Epithelial cell of esophagus (primary cell): ENCODE measurements around the gene SEH1L.
A peak's percentile ranks its signal among the peaks of the same experiment; 100 is the strongest.
"Not testable (repeated sequence)": the region's sequence is repeated elsewhere in the genome, so short reads cannot be mapped to it uniquely, and the experiment has no call there.

Experiments
- DNase-seq: peaks from one replicate; pipeline ENCODE4 v3.0.0; 2010; ENCODE audit warnings: low read depth
- H3K4me3 ChIP-seq: 2 replicates; pipeline ENCODE4 v1.5.1; 2011; ENCODE audit warnings: mild to moderate bottlenecking, low read length, control low read depth
- CTCF ChIP-seq: IDR thresholded peaks from 2 replicates; pipeline ENCODE4 v1.5.1; 2011; ENCODE audit warnings: low read depth, mild to moderate bottlenecking, low read length, control low read depth, inconsistent platforms; ENCODE audit not compliant: insufficient read depth; ENCODE audit errors: missing control alignments

SEH1L gene

GRCh38 chr18:12947285-12948049 is at the start of gene SEH1L:
TSS of gene SEH1L (plus strand) at chr18:12948011. CDS start at chr18:12948122, 111 bp downstream.
- peak within 1 kb of the TSS; percentile 71 for H3K4me3 ChIP-seq
- peak; percentile 100 for DNase-seq
- no peak for TF ChIP-seq CTCF

GRCh38 chr18:12901208-12901607 is 46.6 kb upstream of the SEH1L start:
- not testable (repeated sequence) for H3K4me3 ChIP-seq, DNase-seq

GRCh38 chr18:12904012-12904516 is 43.7 kb upstream of the SEH1L start:
- H3K4me3 ChIP-seq, result no peak overlapping the region
- no peak for DNase-seq
- TF ChIP-seq CTCF, result no peak

GRCh38 chr18:12906119-12906518 is 41.7 kb upstream of the SEH1L start:
- TF ChIP-seq CTCF, result no peak

GRCh38 chr18:12906773-12907172 is 41.0 kb upstream of the SEH1L start:
- no peak overlapping the region for H3K4me3 ChIP-seq
- no peak for TF ChIP-seq CTCF
- DNase-seq, result no peak

More at GRCh38 chr18:12906119-12906518, 41.7 kb upstream of the SEH1L start:
- no peak overlapping the region for H3K4me3 ChIP-seq
- no peak for DNase-seq

GRCh38 chr18:12907258-12907925 is 40.4 kb upstream of the SEH1L start:
- DNase-seq, result no peak
- H3K4me3 ChIP-seq, result no peak overlapping the region
- TF ChIP-seq CTCF, result no peak

GRCh38 chr18:12908706-12909105 is 39.1 kb upstream of the SEH1L start:
- no peak for DNase-seq
- H3K4me3 ChIP-seq, result no peak overlapping the region
- no peak for TF ChIP-seq CTCF
